Hippocampal formation (tissue), 2 donors: Measurements from ENCODE around the gene MMP13.
"Not testable (repeated sequence)": the region's sequence is repeated elsewhere in the genome, so short reads cannot be mapped to it uniquely, and the experiment has no call there.

Experiments used
- DNase-seq, 2 donors: peaks; one replicate each; lab custom pipeline; 2025; lab: John Stamatoyannopoulos, UW

Gene MMP13

GRCh38 chr11:102955624-102956023 lies at the start of gene MMP13:
Gene MMP13 (minus strand): TSS chr11:102955732. CDS start chr11:102955705, 27 bp downstream.
- DNase-seq, result no peak

GRCh38 chr11:103004234-103004633 lies 48.7 kb upstream of the MMP13 start:
- not testable (repeated sequence) for DNase-seq

DNA sequence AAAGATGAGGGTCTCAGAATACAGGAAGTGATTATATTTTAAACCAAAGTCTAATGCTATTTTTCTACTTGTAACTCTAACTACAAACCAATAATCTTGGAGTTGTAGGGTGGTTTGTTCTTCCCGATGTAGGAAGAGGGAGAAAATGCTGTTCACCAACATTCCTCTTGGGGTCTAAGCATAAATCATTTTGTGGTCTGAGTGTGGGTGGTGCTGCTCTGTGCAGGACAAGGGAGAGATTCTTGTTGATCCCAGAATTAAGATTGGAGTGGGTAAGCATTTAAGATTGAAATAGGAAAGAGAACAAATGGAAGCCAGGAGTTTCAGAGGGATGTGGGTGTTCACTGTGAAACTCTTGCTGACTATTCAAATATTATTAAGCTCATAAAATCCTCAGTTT lies 38.6 kb upstream of the MMP13 start:
- DNase-seq, result no peak

DNA sequence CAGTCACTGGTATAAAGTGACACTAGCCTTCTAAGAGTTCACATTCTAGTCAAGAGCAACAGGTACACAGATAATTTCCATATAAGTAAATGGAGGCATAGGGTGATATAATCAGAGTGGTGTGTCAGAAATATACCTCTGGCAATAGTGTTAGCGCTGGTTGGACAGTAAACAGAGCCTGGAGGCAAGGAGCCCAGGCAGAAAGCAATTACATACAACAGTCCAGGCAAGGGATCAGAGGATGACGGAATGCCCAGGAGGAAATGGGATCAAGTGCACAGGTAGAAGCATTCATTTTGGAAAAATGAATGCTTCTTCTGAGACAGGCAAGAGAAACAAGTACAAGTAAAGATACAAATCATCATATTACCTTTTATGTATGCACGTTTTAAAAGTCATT lies 36.2 kb upstream of the MMP13 start:
- no peak for DNase-seq

DNA sequence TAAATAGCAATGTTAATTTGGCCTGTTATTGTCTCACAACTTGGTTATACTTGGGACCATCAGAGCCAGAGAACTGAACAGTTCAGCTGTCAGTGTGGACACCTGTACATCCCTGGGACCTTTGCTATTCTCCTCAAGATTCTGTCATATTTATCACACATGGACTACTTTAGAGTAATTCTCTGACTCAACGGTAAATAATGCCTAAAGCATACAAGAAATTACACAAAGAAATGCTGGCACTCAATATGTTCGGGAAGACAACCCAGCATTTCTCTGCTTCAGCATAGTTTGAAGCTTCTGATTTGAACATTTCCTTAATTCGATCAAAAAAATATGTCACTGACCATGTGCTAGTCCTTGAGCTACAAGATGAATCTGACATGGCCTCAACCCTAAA lies 34.6 kb upstream of the MMP13 start:
- DNase-seq, result no peak

GRCh38 chr11:102989379-102990047 lies 34.0 kb upstream of the MMP13 start:
- no peak for DNase-seq

DNA sequence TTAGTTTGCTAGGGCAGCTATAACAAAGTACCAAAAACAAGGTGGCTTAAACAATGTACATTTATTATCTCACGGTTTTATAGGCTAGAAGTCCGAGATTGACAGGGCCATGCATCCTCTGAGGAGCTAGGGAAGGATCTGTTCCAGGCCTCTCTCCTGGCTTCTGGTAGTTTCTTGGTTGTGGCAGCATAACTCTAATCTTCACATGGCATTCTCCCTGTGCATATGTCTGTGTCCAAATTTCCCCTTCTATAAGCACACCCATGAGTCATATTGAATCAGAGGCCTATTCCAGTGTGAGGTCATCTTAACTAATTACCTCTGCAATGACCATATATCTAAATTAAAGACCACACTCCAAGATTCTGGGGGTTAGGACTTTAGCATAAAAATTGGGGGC lies 31.3 kb upstream of the MMP13 start:
- no peak for DNase-seq

GRCh38 chr11:102985850-102986249 lies 30.3 kb upstream of the MMP13 start:
- no peak for DNase-seq

DNA sequence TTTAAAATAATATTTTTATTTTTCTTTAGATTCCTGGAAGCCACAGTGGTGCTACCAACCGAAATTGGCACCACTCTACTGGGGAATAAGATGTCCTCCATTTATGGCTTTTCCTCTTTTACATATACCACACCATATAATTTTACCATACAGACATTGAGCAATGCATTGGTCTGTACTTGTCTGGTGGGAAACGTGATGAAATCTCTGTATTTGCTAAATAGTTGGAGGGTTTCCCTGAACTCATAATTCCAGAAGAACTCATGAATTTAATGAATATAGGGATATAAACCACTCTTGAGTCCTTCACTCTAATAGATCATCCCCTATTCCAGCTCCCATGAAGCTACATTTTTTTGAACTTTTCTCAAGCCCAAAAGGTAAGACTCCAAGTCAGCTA lies 28.0 kb upstream of the MMP13 start:
- DNase-seq, result no peak

DNA sequence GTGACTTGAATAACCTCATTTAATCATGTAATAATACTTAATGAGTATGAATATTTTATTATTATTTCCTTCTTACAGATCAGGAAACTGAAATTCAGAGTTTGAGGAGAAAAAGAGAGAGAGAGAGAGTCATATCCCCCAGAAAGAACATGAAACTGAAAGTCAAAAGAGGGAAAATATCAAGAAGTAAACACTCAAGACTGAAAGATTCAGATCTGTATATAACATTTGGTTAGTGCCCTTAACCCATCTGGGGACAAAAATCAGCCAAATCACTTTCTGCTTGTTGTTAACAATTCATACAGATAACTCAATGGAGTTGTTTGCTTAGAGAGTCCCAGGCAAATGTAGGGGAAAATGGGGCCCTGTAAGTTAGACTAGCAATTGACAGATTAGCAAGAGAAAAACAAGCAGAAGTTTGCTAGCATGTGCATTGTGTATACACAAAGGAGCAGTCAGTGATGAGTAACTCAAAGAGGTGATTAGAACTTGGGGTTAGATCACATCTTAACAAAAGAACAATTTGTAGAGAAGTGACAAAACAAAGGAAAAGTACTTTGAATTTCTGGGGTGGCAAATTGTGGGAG lies 25.9 kb upstream of the MMP13 start:
- no peak for DNase-seq

- no peak for DNase-seq
These were observed 19.2 kb upstream of the MMP13 start for GRCh38 chr11:102974552-102975280.

- not testable (repeated sequence) for DNase-seq
These were observed 18.2 kb upstream of the MMP13 start for GRCh38 chr11:102973698-102974097.

DNA sequence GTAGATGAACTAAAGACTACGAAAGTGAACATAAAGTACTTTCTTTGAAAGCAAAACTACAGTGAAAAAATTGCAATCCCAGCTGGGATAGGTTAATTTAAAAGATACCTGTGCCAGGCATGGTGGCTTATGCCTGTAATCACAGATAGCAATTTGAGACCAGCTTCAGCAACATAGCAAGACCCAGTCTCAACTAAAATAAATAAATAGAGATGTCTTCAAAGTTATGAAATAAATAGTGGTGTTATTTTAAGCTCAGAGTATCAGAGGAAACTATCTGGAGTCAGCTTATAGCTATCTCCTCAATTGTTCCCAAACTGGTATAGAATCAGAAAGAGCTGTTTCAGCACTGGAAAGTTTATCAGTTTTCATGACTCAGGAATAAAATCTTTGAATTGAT lies 17.3 kb upstream of the MMP13 start:
- DNase-seq, result no peak

- DNase-seq, result no peak
These were observed 16.2 kb upstream of the MMP13 start for GRCh38 chr11:102971766-102972165.

GRCh38 chr11:102967497-102967896 lies 12.0 kb upstream of the MMP13 start:
- no peak for DNase-seq

- DNase-seq, result no peak
These were observed 10.5 kb upstream of the MMP13 start for GRCh38 chr11:102966011-102966410.

DNA sequence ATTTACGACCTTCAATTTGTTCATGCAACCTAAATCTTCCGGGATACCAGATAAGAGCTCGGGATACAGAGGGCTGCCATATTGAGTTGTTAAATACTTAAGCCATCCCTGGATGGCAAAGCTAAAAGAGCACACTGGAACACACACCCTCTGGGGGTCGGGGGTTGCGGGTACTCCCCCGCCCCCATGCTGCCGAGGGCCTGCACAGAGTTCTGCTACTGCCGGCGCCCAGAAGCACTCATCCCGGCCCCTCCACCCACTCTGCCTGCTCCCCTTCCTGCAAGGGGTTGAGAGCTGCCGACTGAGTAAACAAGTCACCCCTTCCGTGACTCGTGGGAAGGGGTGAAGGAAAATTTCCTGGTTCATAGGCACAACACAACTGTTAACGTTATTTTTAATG lies 9.3 kb upstream of the MMP13 start:
- no peak for DNase-seq

- DNase-seq, result no peak
These were observed 2.4 kb upstream of the MMP13 start for GRCh38 chr11:102957953-102958352.

DNA sequence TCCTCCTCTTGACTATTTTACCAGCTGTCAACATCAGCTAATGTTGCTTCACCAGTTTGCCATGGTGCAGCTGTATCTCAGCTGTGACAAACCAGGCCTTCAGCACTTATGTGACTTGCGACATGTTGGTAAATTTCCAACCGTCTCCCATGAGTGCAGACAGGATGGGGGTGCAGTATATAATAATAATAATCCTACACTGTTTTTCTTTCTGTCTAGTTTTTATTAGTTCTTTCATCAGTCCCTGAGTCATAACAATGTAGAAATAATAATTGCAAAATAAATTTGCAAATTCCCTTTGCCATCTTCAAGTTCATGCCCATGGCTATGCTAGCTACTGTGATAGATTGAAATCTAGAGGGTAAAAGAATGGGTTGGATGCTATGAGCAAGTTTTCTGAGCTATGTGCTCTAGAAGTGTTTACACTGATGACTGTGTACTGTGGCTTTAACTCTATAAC lies 4.9 kb downstream of the MMP13 start:
- DNase-seq, result no peak

GRCh38 chr11:102946237-102946636 lies 9.3 kb downstream of the MMP13 start:
- no peak for DNase-seq

DNA sequence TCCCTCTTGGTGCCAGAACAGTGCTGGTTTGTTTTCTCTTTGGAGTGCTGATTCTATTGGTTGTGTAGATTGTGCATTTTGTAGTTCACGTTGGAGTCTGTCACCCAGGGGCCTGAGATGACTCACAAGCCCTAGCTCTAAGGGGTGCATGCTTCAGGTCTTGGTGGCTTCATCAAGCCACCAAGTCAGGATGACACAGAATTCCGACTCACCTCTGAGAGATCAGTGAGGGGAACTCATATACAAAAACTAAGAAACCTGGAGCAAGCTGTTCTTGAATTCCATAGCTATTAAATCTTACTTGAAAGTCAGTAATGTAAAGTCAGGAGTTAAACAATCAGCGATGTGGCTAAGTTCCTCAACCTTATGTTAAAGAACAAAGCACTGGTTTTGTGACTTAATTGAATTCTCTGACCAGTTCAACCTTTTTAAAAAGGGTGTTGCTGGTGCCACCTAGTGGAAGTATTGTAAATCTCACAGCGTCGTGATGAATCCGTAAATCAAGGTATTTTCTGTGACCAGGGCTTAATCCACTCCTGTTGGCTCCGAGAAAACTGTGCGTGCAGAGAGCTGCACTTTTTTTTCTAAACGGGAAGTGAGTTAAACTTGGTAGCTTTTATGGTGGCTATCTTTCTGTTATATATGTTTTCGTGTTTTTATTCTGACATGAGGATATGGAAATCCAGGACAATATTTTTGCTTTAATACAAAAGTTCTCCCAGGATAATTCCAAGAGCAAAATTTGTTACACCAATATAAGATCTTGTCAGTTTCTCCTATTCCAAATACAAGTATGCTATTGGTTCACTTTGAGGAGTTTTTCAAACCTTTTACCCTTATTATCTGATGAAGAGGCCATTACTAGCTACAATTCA lies 14.6 kb downstream of the MMP13 start:
- DNase-seq, result peak in 1 of 2 donors; percentile 45

DNA sequence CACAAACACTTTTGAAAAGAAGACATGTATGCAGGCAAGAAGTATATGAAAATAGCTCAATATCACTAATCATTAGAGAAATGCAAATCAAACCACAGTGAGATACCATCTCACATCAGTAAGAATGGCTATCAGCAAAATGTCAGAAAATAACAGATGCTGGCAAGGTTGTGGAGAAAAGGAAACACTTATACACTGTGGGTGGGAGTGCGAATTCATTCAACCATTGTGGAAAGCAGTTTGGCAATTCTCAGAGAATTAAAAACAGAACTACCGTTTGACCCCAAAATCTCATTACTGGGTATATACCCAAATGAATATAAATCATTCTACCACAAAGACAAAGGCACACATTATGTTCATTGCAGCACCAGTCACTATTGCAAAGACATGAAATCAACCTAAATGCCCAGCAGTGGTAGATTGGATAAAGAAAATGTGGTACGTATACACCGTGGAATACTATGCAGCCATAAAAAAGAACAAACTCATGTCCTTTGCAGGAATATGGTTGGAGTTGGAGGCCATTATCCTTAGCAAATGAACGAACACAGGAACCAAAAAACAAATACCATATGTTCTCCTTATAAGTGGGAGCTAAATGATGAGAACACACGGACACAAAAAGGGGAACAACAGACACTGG lies 18.5 kb downstream of the MMP13 start:
- no peak for DNase-seq
